Colonic mucosa (tissue), 4 donors: ENCODE measurements around the gene CHMP6. TPM values are rescaled to one million over a fixed set of nuclear protein-coding genes. Genes with fewer than 3 reads are reported as not detected.

Experiments used
- DNase-seq: peaks from one replicate; pipeline ENCODE4 v3.0.0-alpha.2; 2020
- H3K27ac ChIP-seq: fragments of 200-600 bp; one replicate; pipeline ENCODE4 v1.8.0; 2021
- H3K27me3 ChIP-seq: fragments of 200-600 bp; one replicate; pipeline ENCODE4 v1.8.0; 2021
- H3K36me3 ChIP-seq: fragments of 200-600 bp; one replicate; pipeline ENCODE4 v1.8.0; 2021
- H3K4me1 ChIP-seq: fragments of 200-600 bp; one replicate; pipeline ENCODE4 v1.8.0; 2021; ENCODE audit warnings: mild to moderate bottlenecking
- H3K4me3 ChIP-seq: fragments of 200-600 bp; one replicate; pipeline ENCODE4 v1.8.0; 2021
- H3K9ac ChIP-seq, 2 donors: one replicate each; pipeline ENCODE4 v1.7.0; 2013; ENCODE audit warnings: control low read depth in 2 of 2, low read depth in 2 of 2, low read length in 2 of 2
- H3K9me3 ChIP-seq: fragments of 200-600 bp; one replicate; pipeline ENCODE4 v1.8.0; 2021
- intact Hi-C: fragments of 100-400 bp; cut with DNase I; formaldehyde crosslinking; loops from one replicate; pipeline ENCODE4 v1.14.1; 2022
- total RNA-seq, 2 donors: library from RNA; stranded (reverse); fragmentation: NEBNext Ultra II Directional in 1 of 2; extraction: Animal tissue kit (Norgen Biotek cat#: 25700) in 1 of 2; gene quantifications; one replicate each; pipeline ENCODE4 v1.2.1, GENCODE V29; 2021
- TF ChIP-seq, protein P1 (sequence below): fragments of 200-600 bp; IDR thresholded peaks from one replicate; pipeline ENCODE4 v1.8.0; 2022; ENCODE audit warnings: antibody characterized with exemption, mild to moderate bottlenecking
- donor health status: healthy.
- donor health status: DM: no; HTN: no; CAD: no.
- donor health status: DM: no; HTN: no; CAD: no.

Gene CHMP6
- total RNA-seq, 2 donors from 2014 or later: 29.1 to 43.5 TPM

DNA sequence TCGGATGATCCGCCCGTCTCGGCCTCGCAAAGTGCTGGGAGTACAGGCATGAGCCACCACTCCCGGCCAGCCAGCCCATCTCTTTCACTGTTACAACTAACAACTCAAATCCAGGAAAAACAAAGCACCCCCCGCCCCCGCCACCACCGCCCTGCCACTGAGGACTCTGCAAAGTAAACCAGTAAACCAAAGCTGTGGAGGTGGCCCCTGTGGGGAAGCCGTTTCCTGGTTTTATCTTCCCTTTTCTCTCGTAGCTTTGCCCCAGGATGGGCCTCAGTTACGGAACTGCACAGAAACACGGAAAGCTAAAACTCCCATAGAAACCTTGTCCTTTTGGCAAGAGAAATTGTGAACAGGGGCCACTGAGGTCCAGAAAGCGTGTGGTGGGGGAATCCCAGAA, 17.5 kb downstream of the CHMP6 start:
- DNase-seq: no peak
- no peaks in the 10 kb centered on the region for H3K36me3 ChIP-seq
- H3K4me3 ChIP-seq: no peak overlapping the region
- no peak overlapping the region for H3K9ac ChIP-seq
- TF ChIP-seq, protein P1, sequence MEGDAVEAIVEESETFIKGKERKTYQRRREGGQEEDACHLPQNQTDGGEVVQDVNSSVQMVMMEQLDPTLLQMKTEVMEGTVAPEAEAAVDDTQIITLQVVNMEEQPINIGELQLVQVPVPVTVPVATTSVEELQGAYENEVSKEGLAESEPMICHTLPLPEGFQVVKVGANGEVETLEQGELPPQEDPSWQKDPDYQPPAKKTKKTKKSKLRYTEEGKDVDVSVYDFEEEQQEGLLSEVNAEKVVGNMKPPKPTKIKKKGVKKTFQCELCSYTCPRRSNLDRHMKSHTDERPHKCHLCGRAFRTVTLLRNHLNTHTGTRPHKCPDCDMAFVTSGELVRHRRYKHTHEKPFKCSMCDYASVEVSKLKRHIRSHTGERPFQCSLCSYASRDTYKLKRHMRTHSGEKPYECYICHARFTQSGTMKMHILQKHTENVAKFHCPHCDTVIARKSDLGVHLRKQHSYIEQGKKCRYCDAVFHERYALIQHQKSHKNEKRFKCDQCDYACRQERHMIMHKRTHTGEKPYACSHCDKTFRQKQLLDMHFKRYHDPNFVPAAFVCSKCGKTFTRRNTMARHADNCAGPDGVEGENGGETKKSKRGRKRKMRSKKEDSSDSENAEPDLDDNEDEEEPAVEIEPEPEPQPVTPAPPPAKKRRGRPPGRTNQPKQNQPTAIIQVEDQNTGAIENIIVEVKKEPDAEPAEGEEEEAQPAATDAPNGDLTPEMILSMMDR: no peak
- peaks cover 5% of the 10 kb centered on the region for H3K4me1 ChIP-seq
- no peak overlapping the region for H3K27ac ChIP-seq
- intact Hi-C loops: no loop called here
- H3K27me3 ChIP-seq: peaks cover 11% of the 10 kb centered on the region
- H3K9me3 ChIP-seq: no peaks in the 10 kb centered on the region

DNA sequence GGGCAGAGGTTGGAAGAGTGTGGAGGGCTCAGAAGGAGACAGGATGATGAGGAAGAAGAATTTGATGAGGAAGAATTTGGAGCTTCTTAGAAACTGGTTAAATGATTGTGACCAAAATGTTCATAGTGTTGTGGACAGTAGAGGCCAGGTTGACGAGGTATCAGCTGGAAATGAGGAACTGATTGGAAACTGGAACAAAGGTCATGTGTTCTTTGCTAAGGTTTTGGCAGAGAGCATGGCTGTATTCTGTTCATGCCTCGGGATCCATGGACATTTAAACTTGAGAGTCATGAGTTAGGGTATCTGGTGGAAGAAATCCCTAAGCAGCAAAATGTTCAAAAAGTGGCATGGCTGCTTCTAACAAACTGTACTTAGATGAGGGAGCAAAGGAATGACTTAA, 19.3 kb downstream of the CHMP6 start:
- no peak for DNase-seq

GRCh38 chr17:81011951-81012350, 20.3 kb downstream of the CHMP6 start:
- Histone ChIP-seq H3K4me3 (no peak overlapping the region), H3K9me3 (no peaks in the 10 kb centered on the region), H3K36me3 (no peaks in the 10 kb centered on the region), H3K9ac (no peak overlapping the region), H3K4me1 (no peaks in the 10 kb centered on the region), H3K27ac (no peak overlapping the region), H3K27me3 (no peaks in the 10 kb centered on the region)
- intact Hi-C loops: no loop called here
- no peak for DNase-seq
- TF ChIP-seq, protein P1: no peak

More for the DNA sequence above, 19.3 kb downstream of the CHMP6 start:
- TF ChIP-seq, protein P1: no peak
- Histone ChIP-seq H3K27ac (no peak overlapping the region), H3K27me3 (no peaks in the 10 kb centered on the region), H3K9ac (no peak overlapping the region), H3K9me3 (no peaks in the 10 kb centered on the region), H3K36me3 (no peaks in the 10 kb centered on the region), H3K4me1 (no peaks in the 10 kb centered on the region), H3K4me3 (no peak overlapping the region)
- intact Hi-C loops: no loop called here

GRCh38 chr17:81012574-81013447, 21.2 kb downstream of the CHMP6 start:
- Histone ChIP-seq H3K4me1 (peaks cover 4% of the 10 kb centered on the region), H3K9ac (no peak overlapping the region), H3K27me3 (no peaks in the 10 kb centered on the region), H3K9me3 (no peaks in the 10 kb centered on the region), H3K36me3 (no peaks in the 10 kb centered on the region), H3K27ac (no peak overlapping the region), H3K4me3 (no peak overlapping the region)
- no peak for DNase-seq
- TF ChIP-seq, protein P1: no peak
- intact Hi-C loops: no loop called here

DNA sequence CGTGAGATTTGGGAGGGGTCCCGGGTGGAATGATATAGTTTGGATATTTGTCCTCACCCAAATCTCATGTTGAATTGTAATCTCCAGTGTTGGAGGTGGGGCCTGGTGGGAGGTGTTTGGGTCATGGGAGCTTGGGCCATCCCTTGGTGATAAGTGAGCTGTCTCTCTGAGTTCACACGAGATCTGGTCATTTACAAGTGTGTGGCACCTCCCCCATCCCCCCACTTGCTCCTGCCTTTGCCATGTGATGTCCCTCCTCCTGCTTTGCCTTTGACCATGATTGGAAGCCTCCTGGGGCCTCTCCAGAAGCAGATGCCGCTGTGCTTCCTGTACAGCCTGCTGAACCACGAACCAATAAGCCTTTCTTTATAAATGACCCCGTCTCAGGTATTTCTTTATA, 22.0 kb downstream of the CHMP6 start:
- DNase-seq: no peak
- Histone ChIP-seq H3K4me1 (peaks cover 6% of the 10 kb centered on the region), H3K9me3 (no peaks in the 10 kb centered on the region)

More for the DNA sequence above, 22.0 kb downstream of the CHMP6 start:
- no peak overlapping the region for H3K9ac ChIP-seq
- no peaks in the 10 kb centered on the region for H3K36me3 ChIP-seq
- TF ChIP-seq, protein P1: no peak
- H3K27ac ChIP-seq: no peak overlapping the region
- H3K27me3 ChIP-seq: no peaks in the 10 kb centered on the region
- intact Hi-C loops: no loop called here
- no peak overlapping the region for H3K4me3 ChIP-seq
